CD4-positive, alpha-beta T cell (primary cell): ENCODE measurements around the gene HOXA11. TPM values are rescaled to one million over a fixed set of nuclear protein-coding genes. Genes with fewer than 3 reads are reported as not detected.

Source experiments
- ATAC-seq: fragments of 200-7000 bp; cut with Tn5 transposase; one replicate; pipeline ENCODE4 v1.10.0; 2022; ENCODE audit warnings: mild to moderate bottlenecking; ENCODE audit not compliant: poor library complexity
- CTCF ChIA-PET: fragments of 350-600 bp; sonication (Branson Sonifier 250); formaldehyde crosslinking; loops from one replicate; lab custom pipeline; 2021; ENCODE audit warnings: antibody characterized with exemption, inconsistent platforms; lab: Charles Lee
- POLR2A ChIA-PET: fragments of 350-600 bp; sonication (Branson Sonifier 250); formaldehyde crosslinking; loops from one replicate; lab custom pipeline; 2021; ENCODE audit warnings: antibody characterized with exemption, inconsistent platforms; lab: Charles Lee
- DNase-seq, 14 experiments: peaks; one replicate each; pipeline ENCODE4 v3.0.0-alpha.2; 2013 to 2020; ENCODE audit warnings: mixed read lengths in 2 of 14
- H3K27ac ChIP-seq, 2 donors: one replicate each; pipeline versions ENCODE4 v1.5.1 to v1.7.0; 2013; ENCODE audit warnings: low read length in 2 of 2, low read depth in 1 of 2, mild to moderate bottlenecking in 1 of 2
- H3K27me3 ChIP-seq, 2 experiments: 1 replicate in 1 of 2; 2 replicates in 1 of 2; pipeline versions ENCODE4 v1.6.1 to v1.7.0; 2013; ENCODE audit warnings: low read length in 2 of 2, control low read depth in 1 of 2, mild to moderate bottlenecking in 1 of 2, moderate library complexity in 1 of 2; ENCODE audit not compliant: insufficient read depth in 2 of 2, control insufficient read depth in 1 of 2
- H3K36me3 ChIP-seq: one replicate; pipeline ENCODE4 v1.6.1; 2013; ENCODE audit warnings: low read length, control low read depth; ENCODE audit not compliant: insufficient read depth
- H3K4me1 ChIP-seq: one replicate; pipeline ENCODE4 v1.6.1; 2013; ENCODE audit warnings: low read length, control low read depth; ENCODE audit not compliant: insufficient read depth
- H3K4me3 ChIP-seq: one replicate; pipeline ENCODE4 v1.5.1; 2013; ENCODE audit warnings: mild to moderate bottlenecking, low read length, moderate library complexity
- H3K9me3 ChIP-seq, 2 experiments: 1 replicate in 1 of 2; 2 replicates in 1 of 2; pipeline versions ENCODE4 v1.6.1 to v1.7.0; 2013; ENCODE audit warnings: low read length in 2 of 2, mild to moderate bottlenecking in 2 of 2, control low read depth in 1 of 2, moderate library complexity in 1 of 2; ENCODE audit not compliant: control insufficient read depth in 1 of 2, insufficient read depth in 1 of 2
- H3K27ac Mint-ChIP-seq: one replicate; pipeline ENCODE4 v1.8.0; 2020; ENCODE audit warnings: mixed read lengths
- H3K27me3 Mint-ChIP-seq: one replicate; pipeline ENCODE4 v1.8.0; 2021; ENCODE audit warnings: mixed read lengths
- H3K36me3 Mint-ChIP-seq: one replicate; pipeline ENCODE4 v1.8.0; 2021; ENCODE audit warnings: low read depth, mixed read lengths
- H3K4me1 Mint-ChIP-seq: one replicate; pipeline ENCODE4 v1.8.0; 2021; ENCODE audit warnings: low read depth, mixed read lengths
- H3K4me3 Mint-ChIP-seq: one replicate; pipeline ENCODE4 v1.8.0; 2020; ENCODE audit warnings: mild to moderate bottlenecking, mixed read lengths
- H3K9me3 Mint-ChIP-seq: one replicate; pipeline ENCODE4 v1.8.0; 2020; ENCODE audit warnings: mixed read lengths
- intact Hi-C, 2 experiments: fragments of 100-400 bp; cut with DNase I in 1 of 2; cut with micrococcal nuclease in 1 of 2; formaldehyde crosslinking; loops; one replicate each; pipeline versions ENCODE4 v1.15.1 to v1.9.0; 2023 to 2025; cut with DNase I, micrococcal nuclease
- total RNA-seq, 174 experiments: library from RNA in 2 of 174; stranded (reverse) in 2 of 174; gene quantifications; one replicate each; pipeline ENCODE4 v1.2.3 and lab custom pipeline; 2021 to 2026
- TF ChIP-seq, protein P1 (sequence below): fragments of 200-600 bp; IDR thresholded peaks from one replicate; pipeline ENCODE4 v1.8.0; 2022; ENCODE audit warnings: antibody characterized with exemption, mild to moderate bottlenecking

Gene HOXA11
- total RNA-seq, 2 experiments from 2014 or later = not detected

DNA sequence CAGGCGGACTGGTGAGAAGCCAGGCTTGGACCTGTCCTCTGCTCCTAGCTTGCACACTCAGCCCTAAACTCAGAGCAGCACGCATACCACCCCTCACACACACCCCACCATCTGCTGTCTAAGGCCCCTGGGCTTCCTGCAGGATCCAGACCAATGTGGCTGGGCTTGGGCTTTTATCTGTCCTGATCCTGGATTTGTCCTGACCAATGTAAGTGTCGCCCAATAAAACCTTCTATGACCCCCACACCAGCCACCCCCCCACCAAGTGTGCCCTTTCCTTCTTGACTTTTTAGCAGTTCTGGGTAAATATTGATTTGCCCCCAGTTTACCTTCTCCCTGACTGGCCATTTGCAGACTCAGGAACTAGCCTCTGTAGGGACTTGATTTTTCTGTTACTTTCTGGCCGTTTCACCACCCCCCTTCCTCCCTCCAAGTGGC is 16.6 kb upstream of the HOXA11 start:
- Mint-ChIP-seq H3K9me3 (no peaks in the 10 kb centered on the region), H3K27ac (no peak overlapping the region), H3K4me3 (no peak overlapping the region), H3K36me3 (no peaks in the 10 kb centered on the region), H3K27me3 (peaks cover 88% of the 10 kb centered on the region), H3K4me1 (peaks cover 56% of the 10 kb centered on the region)
- no peak for DNase-seq
- POLR2A ChIA-PET = interaction anchor here (1.0 kb wide), 1 partner anchor 11 kb away, joined by 3 read pairs; no protein-coding TSS in a partner anchor
- ATAC-seq = no peak
- Histone ChIP-seq H3K27me3 (peaks cover 85 to 91% of the 10 kb centered on the region in 2 experiments), H3K27ac (no peak overlapping the region), H3K4me3 (no peak overlapping the region), H3K9me3 (peaks cover 0 to 42% of the 10 kb centered on the region in 2 experiments), H3K36me3 (no peaks in the 10 kb centered on the region), H3K4me1 (peaks cover 57% of the 10 kb centered on the region)
- CTCF ChIA-PET = no interaction called here
- intact Hi-C loops = no loop called here
- TF ChIP-seq, protein P1, sequence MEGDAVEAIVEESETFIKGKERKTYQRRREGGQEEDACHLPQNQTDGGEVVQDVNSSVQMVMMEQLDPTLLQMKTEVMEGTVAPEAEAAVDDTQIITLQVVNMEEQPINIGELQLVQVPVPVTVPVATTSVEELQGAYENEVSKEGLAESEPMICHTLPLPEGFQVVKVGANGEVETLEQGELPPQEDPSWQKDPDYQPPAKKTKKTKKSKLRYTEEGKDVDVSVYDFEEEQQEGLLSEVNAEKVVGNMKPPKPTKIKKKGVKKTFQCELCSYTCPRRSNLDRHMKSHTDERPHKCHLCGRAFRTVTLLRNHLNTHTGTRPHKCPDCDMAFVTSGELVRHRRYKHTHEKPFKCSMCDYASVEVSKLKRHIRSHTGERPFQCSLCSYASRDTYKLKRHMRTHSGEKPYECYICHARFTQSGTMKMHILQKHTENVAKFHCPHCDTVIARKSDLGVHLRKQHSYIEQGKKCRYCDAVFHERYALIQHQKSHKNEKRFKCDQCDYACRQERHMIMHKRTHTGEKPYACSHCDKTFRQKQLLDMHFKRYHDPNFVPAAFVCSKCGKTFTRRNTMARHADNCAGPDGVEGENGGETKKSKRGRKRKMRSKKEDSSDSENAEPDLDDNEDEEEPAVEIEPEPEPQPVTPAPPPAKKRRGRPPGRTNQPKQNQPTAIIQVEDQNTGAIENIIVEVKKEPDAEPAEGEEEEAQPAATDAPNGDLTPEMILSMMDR = no peak

DNA sequence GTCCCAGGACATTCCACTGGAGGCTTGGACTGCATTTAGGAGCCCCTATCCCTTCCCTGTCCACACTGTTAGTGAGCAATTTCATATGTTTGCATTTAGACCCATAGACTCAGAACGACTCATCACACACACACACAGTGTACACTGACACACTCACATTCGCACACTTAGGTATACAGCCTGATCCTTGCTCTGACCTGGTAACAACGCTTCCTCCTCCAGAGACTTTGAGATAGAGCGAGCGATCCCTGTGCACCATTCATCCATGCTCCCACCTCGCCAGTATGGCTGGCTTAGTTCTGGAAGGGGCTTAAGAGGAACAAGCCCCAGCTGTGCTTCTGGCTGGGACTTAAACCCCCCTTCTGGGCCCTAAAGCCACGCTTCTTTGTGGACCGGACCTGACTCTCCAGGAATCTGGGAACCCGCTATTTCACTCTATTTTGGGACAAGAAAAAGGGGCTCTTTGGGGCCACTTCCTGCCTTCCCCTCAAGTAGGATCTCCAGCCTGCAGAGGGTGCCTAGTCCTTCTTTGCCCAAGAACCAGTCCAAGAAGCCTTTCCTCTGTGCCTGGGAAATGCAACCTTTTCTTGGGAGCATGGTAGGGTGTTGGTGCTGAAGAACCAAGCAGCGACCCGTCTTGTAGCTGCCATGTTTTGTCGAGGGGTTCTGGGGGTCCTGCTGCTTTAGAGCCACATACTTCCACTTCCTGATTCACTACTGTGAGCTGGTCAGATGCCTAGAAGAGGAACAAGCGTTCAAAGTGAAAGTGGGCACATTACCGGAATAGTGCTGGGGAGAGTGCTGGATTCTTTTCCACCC is 15.9 kb upstream of the HOXA11 start:
- ATAC-seq = no peak
- intact Hi-C loops = no loop called here
- no peak overlapping the region for H3K27ac Mint-ChIP-seq
- peaks cover 88% of the 10 kb centered on the region for H3K27me3 Mint-ChIP-seq
- TF ChIP-seq, protein P1 = no peak
- ChIA-PET POLR2A (interaction anchor here (0.6 to 1.0 kb wide), 2 partner anchors 11 to 534 kb away, joined by 3 read pairs; no protein-coding TSS in a partner anchor), CTCF (no interaction called here)
- peaks cover 83 to 90% of the 10 kb centered on the region in 2 experiments for H3K27me3 ChIP-seq
- peaks cover 54% of the 10 kb centered on the region for H3K4me1 Mint-ChIP-seq
- H3K4me3 ChIP-seq = no peak overlapping the region
- H3K27ac ChIP-seq = no peak overlapping the region
- H3K4me1 ChIP-seq = peaks cover 55% of the 10 kb centered on the region
- H3K4me3 Mint-ChIP-seq = peak overlapping the region; percentile 62
- H3K9me3 Mint-ChIP-seq = no peaks in the 10 kb centered on the region
- H3K36me3 ChIP-seq = no peaks in the 10 kb centered on the region
- H3K36me3 Mint-ChIP-seq = no peaks in the 10 kb centered on the region
- H3K9me3 ChIP-seq = peaks cover 0 to 41% of the 10 kb centered on the region in 2 experiments
- DNase-seq = peak in 1 of 14 experiments; percentile 37

DNA sequence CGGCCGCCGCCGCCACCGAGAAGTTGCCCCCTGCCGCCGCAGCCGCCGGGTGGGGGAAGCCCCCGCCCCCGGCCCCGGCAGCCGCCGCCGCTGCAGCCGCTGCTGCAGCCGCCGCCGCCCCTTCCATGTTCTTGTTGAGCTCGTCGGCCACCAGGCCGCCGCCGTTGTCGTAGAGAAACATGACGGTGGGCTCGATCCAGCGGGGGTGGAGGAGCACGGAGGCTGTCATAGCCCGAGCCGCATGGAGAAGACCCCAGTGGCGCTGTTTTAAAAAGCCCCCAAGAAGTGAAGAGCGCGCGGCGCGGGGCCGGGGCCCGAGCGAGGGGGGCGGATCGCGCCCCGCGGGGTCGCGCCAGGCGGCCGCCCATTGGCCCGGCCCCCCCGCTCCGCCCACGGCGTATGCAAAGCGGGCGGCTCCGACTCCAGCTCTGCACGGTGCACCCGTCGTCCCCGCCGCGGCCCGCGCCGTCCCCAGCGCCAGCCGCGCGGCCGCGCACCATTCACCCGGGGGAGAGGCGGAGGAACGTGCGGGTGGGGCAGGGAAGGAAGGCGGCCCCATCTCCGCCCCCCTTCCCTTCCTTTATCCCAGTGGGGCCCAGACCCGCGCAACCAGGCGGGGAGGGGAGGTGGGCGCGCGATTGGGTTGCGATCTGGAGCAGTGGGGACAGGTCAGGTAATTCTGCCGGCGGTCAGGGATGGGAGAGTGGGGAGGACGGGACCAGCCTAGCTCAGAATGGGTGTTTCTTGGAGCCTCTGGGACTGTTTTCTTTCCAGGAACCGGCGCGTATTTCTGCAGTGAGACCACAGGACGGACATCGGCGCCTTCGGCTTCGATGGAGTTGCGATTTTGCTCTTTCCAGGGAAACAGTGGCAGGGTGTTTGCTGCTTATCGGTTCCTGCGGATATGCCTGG is 15.1 kb upstream of the HOXA11 start, which contains the start of gene HOXA13:
HOXA13 (minus strand) TSS at position 243 of the 912 bp plus-strand sequence; CDS start at position 229, 14 bp downstream.
- DNase-seq = peak in 3 of 14 experiments; percentile 36 to 54 (median 51)
- intact Hi-C loops = loop anchor here (5.0 to 10.0 kb wide), 9 partner anchors 48 to 985 kb away; partner anchors contain the start of genes HIBADH (in 2 of the 2), HOXA3 (in 1 of the 2), JAZF1 (in 1 of the 2) and TAX1BP1 (in 1 of the 2)
- H3K4me3 Mint-ChIP-seq = peak within 1 kb of the TSS; percentile 82
- Histone ChIP-seq H3K4me1 (peaks cover 47% of the 10 kb centered on the region), H3K36me3 (no peaks in the 10 kb centered on the region), H3K27ac (no peak within 1 kb of the TSS), H3K9me3 (peaks cover 0 to 32% of the 10 kb centered on the region in 2 experiments), H3K4me3 (peak within 1 kb of the TSS; percentile 28), H3K27me3 (peaks cover 82 to 89% of the 10 kb centered on the region in 2 experiments)
- TF ChIP-seq, protein P1 = no peak
- peak; percentile 60 for ATAC-seq
- ChIA-PET POLR2A (interaction anchor here (0.6 to 1.5 kb wide), 3 partner anchors 14 to 1338 kb away, joined by 3 read pairs; no protein-coding TSS in a partner anchor), CTCF (interaction anchor here (1.4 kb wide), 1 partner anchor 11 kb away, joined by 4 read pairs; no protein-coding TSS in a partner anchor)
- no peaks in the 10 kb centered on the region for H3K36me3 Mint-ChIP-seq
- H3K4me1 Mint-ChIP-seq = peaks cover 46% of the 10 kb centered on the region
- no peaks in the 10 kb centered on the region for H3K9me3 Mint-ChIP-seq
- no peak within 1 kb of the TSS for H3K27ac Mint-ChIP-seq
- peaks cover 89% of the 10 kb centered on the region for H3K27me3 Mint-ChIP-seq
